Type B pancreatic cell (in vitro differentiated cells): ENCODE results near the gene C8G. TPM values are rescaled to one million over a fixed set of nuclear protein-coding genes. Genes with fewer than 3 reads are reported as not detected.
A peak's percentile ranks its signal among the peaks of the same experiment; 100 is the strongest.

Source experiments
- DNase-seq: peaks from one replicate; pipeline ENCODE4 v3.0.0; 2021; ENCODE audit warnings: mixed read lengths; ENCODE audit not compliant: unreplicated experiment; ENCODE audit errors: extremely low spot score
- H3K27ac Mint-ChIP-seq: 2 replicates; pipeline ENCODE4 v1.8.0; 2021; ENCODE audit warnings: mild to moderate bottlenecking, mixed read lengths
- H3K27me3 Mint-ChIP-seq: 2 replicates; pipeline ENCODE4 v1.8.0; 2021; ENCODE audit warnings: mixed read lengths
- H3K36me3 Mint-ChIP-seq: 2 replicates; pipeline ENCODE4 v1.8.0; 2021; ENCODE audit warnings: mixed read lengths
- H3K4me1 Mint-ChIP-seq: one replicate; pipeline ENCODE4 v1.8.0; 2021; ENCODE audit warnings: mixed read lengths; ENCODE audit not compliant: unreplicated experiment
- H3K4me3 Mint-ChIP-seq: 2 replicates; pipeline ENCODE4 v1.8.0; 2021; ENCODE audit warnings: mild to moderate bottlenecking, mixed read lengths
- H3K9me3 Mint-ChIP-seq: 2 replicates; pipeline ENCODE4 v1.8.0; 2021; ENCODE audit warnings: mixed read lengths
- total RNA-seq: library from RNA; stranded (reverse); gene quantifications from 2 replicates; pipeline ENCODE4 v1.2.1, GENCODE V29; 2021; ENCODE audit warnings: low replicate concordance
- TF ChIP-seq, protein P1 (sequence below): fragments of 200-600 bp; sonication (generic); conservative IDR thresholded peaks from 2 replicates; pipeline ENCODE4 v1.5.0; 2021; ENCODE audit warnings: antibody characterized with exemption, mild to moderate bottlenecking

C8G gene
- total RNA-seq, 1 donor from 2014 or later, result 2.8 TPM

DNA sequence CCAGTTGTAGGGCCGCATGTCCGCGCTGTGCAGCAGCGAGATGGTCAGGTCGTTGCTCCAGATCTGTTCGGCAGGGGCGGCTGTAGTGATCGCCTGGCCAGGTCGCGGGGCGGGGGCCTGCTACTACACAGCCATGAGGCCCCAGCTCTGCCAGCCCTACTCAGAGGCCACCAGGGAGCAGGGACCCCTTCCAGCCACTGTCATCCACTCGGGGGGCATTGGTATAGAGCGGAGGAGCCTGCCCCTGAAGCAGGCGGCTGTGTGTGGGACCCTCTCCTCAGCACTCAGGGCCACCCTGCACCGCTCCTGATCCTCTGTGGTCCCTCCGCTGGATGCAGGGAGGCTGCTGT is 2.2 kb upstream of the C8G start:
- H3K27me3 Mint-ChIP-seq, result no peaks in the 10 kb centered on the region
- DNase-seq, result peak; percentile 59
- TF ChIP-seq, protein P1, sequence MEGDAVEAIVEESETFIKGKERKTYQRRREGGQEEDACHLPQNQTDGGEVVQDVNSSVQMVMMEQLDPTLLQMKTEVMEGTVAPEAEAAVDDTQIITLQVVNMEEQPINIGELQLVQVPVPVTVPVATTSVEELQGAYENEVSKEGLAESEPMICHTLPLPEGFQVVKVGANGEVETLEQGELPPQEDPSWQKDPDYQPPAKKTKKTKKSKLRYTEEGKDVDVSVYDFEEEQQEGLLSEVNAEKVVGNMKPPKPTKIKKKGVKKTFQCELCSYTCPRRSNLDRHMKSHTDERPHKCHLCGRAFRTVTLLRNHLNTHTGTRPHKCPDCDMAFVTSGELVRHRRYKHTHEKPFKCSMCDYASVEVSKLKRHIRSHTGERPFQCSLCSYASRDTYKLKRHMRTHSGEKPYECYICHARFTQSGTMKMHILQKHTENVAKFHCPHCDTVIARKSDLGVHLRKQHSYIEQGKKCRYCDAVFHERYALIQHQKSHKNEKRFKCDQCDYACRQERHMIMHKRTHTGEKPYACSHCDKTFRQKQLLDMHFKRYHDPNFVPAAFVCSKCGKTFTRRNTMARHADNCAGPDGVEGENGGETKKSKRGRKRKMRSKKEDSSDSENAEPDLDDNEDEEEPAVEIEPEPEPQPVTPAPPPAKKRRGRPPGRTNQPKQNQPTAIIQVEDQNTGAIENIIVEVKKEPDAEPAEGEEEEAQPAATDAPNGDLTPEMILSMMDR, result no peak
- peaks cover 4% of the 10 kb centered on the region for H3K4me1 Mint-ChIP-seq
- peaks cover 5% of the 10 kb centered on the region for H3K36me3 Mint-ChIP-seq
- no peak overlapping the region for H3K27ac Mint-ChIP-seq
- peak overlapping the region; percentile 61 for H3K4me3 Mint-ChIP-seq
- no peaks in the 10 kb centered on the region for H3K9me3 Mint-ChIP-seq

GRCh38 chr9:136943291-136944211 is 1.5 kb upstream of the C8G start:
- Mint-ChIP-seq H3K27ac (no peak overlapping the region), H3K4me1 (peaks cover 4% of the 10 kb centered on the region), H3K4me3 (peak overlapping the region; percentile 82), H3K9me3 (no peaks in the 10 kb centered on the region), H3K27me3 (no peaks in the 10 kb centered on the region), H3K36me3 (peaks cover 5% of the 10 kb centered on the region)
- TF ChIP-seq, protein P1, result no peak
- no peak for DNase-seq

GRCh38 chr9:136944212-136944518 is 878 bp upstream of the C8G start:
- Mint-ChIP-seq H3K27ac (no peak overlapping the region), H3K4me3 (peak overlapping the region; percentile 82), H3K27me3 (no peaks in the 10 kb centered on the region), H3K9me3 (no peaks in the 10 kb centered on the region), H3K36me3 (peaks cover 3% of the 10 kb centered on the region), H3K4me1 (peaks cover 4% of the 10 kb centered on the region)
- TF ChIP-seq, protein P1, result no peak
- no peak for DNase-seq

- H3K27me3 Mint-ChIP-seq, result no peaks in the 10 kb centered on the region
- H3K4me1 Mint-ChIP-seq, result peaks cover 4% of the 10 kb centered on the region
- H3K4me3 Mint-ChIP-seq, result peak overlapping the region; percentile 4
These were observed 537 bp downstream of the C8G start for GRCh38 chr9:136945333-136946227.

GRCh38 chr9:136946228-136947027 is 1.4 kb downstream of the C8G start:
- Mint-ChIP-seq H3K4me3 (peak overlapping the region; percentile 4), H3K9me3 (no peaks in the 10 kb centered on the region)
- TF ChIP-seq, protein P1, result no peak

More at GRCh38 chr9:136945333-136946227, 537 bp downstream of the C8G start:
- Mint-ChIP-seq H3K27ac (no peak overlapping the region), H3K36me3 (no peaks in the 10 kb centered on the region), H3K9me3 (no peaks in the 10 kb centered on the region)
- TF ChIP-seq, protein P1, result no peak
- no peak for DNase-seq

More at GRCh38 chr9:136946228-136947027, 1.4 kb downstream of the C8G start:
- Mint-ChIP-seq H3K27me3 (no peaks in the 10 kb centered on the region), H3K36me3 (no peaks in the 10 kb centered on the region), H3K4me1 (peaks cover 4% of the 10 kb centered on the region), H3K27ac (no peak overlapping the region)
- no peak for DNase-seq
